HG03457 (cell line): Measurements from ENCODE around the gene GALNT17.

Experiments
- ATAC-seq: cut with Tn5 transposase; IDR thresholded peaks from one replicate; pipeline ENCODE4 v1.9.1; 2021; ENCODE audit warnings: moderate number of reproducible peaks; ENCODE audit not compliant: unreplicated experiment

The GALNT17 gene

DNA sequence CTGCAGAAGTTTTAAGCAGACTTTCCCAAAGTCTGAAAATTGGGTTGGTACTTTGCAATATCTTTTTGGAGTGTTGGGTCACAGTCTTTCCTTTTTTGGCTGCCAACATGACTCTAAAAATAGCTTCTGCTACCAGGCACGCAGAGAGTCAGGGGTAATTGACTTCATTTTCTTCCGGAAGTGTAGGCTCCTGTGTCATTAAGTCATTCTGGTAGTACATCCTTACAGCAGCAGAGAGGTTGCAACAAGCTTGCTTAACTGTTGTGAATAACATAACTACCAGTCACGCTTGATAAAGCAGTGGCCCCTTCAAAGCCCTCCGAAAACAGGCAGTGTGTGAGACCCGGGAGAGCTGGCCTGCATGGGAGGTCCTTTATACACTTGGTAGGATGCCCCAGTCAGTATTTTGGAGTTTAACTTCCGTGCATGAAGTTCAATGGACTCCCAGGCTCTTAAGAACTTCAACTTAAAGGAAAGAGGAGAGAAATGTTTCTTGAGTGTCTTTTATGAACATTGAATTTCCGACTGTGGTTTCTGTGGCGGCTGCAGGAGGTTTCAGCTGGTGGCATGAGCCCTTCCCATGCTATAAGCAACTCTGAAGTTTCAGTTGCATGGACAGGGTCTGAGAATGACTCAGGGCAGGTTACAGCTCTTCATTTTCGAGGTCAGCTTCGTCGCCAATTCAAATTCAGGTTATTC, 310.7 kb downstream of the GALNT17 start:
- no peak for ATAC-seq

DNA sequence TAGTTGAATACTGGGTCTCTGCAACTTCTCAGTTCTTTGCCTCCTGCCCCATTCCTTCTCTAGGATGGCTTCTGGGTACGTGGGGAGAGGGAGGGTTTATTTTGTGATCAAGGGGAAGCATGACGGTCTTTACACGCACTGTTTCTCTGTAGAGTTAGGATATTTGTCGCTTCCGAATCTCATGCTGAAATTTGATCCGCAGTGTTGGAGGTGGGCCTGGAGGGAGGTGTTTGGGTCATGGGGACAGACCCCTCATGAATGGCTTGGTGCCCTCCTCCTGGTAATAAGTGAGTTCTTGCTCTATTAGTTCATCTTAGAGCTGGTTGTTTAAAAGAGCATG, 311.2 kb downstream of the GALNT17 start:
- no peak for ATAC-seq

DNA sequence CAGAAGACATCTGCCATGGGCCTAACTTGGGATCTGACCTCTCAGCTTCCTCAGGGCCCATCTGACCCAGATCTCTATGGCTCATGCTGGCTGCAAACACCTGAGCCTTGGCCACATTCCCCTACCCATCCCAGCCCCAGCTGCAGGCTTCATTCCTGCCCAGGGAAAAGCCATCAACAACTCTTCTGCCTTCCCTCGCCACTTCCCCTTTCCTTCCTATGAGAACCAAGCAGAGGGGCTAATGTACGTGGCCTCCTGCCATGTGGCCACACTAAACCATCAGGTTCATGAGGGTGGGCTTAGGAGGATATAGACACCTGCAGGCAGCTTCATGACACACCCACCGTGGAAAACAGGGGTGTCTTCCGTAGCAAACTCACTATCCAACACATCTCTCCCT, 312.2 kb downstream of the GALNT17 start:
- ATAC-seq = no peak

DNA sequence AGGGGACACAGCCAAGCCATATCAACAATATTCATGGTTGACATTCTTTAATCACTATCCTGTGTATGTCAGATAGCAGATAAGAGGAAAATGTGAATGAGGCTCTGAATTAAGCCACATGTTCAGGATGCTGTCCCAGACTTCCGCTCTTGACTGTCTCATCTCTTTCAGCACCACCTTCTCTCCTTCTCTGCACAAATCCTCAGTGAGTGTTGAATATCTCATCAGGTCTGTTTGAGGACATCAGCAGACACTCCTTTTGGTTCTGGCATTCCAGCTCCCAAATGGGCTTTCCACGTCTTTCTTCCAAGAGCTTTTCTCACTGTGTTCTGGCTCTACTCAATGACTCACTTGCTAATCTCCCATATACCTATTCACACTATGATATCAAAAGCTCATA, 321.7 kb downstream of the GALNT17 start:
- no peak for ATAC-seq

DNA sequence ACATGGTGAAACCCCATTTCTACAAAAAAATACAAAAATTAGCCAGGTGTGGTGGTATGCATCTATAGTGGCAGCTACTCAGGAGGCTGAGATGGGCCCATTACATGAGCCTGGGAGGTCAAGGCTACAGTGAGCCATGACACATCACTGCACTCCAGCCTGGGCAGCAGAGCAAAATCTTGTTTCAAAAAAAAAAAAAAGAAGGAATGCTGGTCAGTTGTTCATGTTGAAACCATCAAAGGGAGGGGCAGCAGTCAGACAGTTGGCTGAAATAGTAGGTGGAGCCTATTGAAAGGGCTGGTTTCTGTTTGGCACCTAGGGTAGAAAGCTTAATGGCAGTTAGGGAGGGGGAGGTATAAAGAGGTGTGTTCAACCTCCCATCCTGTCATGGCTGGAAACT, 323.0 kb downstream of the GALNT17 start:
- no peak for ATAC-seq

DNA sequence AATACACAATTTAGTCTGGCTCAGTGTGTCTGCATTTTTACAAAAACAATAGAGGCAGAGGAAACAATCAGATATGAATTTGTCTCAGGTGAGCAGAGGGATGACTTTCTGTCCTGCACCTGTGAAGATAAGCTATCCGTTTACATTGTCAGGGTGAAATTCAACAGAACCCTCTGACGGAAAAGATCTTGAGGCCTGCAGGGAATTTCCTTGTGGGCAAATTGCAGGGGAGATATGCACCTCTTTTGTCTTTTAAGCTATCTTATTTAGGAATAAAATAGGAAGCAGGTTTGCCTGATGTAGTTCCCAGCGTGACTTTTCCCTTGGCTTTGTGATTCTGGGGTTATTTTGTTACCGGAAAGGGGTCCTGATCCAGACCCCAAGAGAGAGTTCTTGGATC, 325.1 kb downstream of the GALNT17 start:
- no peak for ATAC-seq

DNA sequence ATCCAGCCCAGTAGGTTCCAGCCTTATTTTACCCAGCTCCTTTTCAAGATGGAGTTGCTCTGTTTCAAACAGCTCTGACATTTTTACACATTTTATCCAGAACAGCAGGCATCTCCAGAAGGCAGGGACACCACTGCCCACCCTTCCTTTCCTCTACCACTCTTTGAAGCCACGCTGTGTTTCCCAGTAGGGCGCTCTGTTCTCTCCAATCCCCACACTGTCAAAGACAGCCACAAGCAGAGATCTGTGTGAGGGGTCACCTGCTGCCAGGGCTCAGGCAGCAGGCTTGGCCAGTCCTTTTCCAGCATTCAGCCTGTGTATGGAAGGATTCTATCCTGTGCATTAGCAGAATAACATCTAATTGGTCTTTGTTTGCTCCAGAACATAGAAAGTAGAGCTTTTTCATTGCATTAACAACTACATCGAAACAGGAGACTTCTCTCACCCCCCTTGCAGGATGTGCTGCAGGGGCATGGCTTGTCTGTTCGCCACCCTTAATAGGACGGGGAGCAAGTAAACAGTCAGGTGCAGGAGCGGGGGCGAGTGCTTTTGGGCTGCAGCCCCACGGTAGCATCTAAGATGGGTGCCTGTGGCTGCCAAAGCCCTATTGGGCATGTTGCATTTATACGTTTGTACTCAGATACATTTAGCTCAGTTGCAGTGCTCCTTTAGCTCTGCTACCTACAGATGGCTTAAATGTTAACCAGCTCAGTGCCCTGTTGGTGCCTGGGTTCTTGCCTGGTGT, 326.1 kb downstream of the GALNT17 start:
- ATAC-seq = no peak

DNA sequence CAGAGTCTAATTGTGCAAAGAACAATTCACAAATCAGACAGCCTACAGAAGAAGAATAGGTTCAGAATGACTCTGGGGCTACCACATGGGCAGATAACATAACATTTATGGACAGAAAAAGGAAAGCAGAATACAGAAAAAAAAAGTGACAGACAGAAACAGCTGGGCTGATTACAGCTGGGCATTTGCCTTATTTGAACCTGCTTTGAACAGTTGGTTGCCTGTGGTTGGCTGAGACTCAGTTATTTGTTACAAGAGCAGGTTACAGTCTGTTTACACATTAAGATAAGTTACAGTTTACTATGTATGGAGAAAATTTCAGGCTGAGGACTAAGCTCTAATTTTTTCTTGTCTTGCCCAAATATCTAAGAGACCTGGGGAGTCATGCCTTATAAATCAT, 327.2 kb downstream of the GALNT17 start:
- no peak for ATAC-seq

DNA sequence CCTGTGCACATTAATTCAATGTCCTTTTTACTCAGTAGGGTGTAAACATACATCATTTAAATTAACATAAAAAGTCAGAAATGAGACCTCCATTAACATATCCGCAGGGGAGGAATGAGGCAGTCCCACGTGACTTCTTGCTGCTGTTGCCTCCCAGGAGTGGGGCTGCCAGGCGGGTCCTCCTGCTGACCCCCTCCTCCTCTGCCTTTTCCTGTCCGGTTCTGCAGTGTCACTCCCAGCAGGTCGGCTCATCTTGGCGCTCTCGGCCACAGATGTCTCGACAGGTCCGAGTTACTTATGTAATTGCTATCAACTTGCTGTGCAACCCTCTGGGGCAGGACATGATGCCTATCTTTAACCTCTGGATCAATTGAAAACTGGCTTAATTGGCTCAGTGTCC, 329.6 kb downstream of the GALNT17 start:
- no peak for ATAC-seq

DNA sequence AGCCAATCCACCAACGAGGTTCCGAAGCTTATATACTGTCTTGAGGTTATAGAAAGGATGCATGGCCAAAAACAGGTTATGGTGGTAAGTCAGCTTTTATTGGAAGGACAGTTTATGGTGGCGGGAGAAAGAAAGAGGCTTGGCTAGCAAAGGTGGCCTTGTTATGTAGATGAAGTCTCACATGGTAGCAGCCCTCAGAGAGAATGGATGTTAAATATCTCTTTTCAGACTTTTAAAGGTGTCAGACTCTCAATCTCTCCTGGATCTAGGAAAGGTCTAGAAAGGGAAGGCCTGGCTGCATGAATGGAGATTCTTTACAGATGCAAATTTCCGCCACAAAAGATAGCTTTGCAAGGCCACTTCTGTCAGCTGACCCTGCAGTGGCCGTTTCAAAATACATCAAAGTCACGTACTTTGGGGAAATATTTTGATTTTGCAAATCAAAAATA, 333.8 kb downstream of the GALNT17 start:
- no peak for ATAC-seq

DNA sequence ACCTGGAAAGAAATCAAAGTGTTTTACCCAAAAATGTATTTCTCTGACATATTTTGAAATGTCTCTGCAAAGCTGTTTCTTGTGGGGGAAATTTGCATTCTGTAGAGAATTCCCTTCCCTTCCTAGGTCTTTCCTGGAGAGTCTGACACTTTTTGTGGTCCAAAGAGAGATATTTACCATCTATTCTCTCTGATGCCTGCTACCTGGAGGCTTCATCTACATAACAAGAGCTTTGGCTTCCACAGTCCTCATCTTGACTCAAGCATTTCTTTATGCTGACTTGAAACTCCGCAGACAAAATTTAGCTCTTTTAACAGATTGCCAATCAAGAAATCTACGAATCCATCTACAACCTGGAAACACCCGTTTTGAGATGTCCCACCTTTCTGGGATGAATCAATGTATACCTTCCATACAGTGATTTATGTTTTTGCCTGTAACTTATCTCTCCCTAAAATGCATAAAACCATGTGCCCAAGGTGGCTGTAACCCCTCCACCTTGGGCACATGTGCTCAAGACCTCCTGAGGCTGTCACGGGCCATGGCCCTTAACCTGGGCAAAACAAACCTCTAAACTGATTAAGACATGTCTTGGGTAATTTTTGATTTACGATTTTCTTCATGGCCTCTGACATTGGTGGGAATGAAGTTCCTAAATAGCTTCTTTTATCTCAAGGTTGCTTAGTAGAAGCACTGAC, 334.7 kb downstream of the GALNT17 start:
- ATAC-seq = no peak

DNA sequence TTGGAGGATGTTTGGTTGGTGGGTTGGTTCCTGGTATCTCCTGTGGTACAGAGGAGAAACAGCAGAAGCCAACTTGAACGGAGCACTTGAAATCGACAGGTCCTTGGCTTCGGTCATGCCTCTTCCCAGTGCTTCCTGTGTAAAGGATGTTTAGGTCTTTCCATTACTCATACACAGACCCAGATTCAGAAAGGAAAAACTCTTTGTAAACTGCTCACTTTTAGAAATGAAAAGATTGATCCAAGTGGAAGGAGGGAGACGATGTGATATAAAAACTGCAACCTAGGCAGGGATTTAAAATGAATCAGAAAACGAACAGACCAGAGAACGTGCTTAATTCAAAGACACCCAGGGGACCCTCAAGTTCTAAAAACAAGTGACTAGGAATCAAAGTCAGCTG, 338.4 kb downstream of the GALNT17 start:
- no peak for ATAC-seq

DNA sequence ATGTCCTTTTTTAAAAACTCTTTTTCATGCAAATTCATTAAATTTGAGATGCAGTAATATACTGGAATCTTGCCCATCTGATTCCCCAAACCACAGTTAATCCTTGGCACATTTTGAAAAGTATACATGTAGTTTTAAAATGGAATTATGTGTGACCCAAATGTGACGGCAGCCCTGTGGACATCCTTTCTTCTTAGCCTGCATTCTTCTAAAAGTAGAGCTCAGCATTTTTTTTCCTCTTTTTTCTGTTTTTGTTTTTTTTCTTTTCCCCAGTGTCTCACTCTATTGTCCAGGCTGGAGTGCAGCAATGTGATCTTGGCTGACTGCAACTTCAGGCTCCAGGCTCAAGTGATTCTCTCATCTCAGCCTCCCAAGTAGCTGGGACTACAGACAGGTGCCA, 338.9 kb downstream of the GALNT17 start:
- no peak for ATAC-seq

DNA sequence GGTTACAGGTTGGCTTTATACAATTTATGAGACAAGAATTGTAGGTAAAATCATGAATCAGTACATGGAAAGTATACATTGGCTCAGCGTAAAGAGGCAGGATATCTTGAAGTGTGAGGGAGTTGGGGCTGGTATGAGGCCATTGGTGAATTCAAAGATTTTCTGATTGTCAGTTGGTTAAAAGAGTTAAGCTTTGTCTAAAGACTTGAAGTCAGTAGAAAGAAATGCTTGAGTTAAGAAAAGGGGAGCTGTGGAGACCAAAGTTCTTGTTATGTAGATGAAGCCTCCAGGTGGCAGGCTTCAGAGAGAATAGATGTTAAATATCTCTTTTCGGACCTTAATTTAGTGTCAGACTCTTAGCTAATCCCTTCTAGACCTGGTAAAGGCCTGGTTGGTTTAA, 341.0 kb downstream of the GALNT17 start:
- ATAC-seq = no peak

DNA sequence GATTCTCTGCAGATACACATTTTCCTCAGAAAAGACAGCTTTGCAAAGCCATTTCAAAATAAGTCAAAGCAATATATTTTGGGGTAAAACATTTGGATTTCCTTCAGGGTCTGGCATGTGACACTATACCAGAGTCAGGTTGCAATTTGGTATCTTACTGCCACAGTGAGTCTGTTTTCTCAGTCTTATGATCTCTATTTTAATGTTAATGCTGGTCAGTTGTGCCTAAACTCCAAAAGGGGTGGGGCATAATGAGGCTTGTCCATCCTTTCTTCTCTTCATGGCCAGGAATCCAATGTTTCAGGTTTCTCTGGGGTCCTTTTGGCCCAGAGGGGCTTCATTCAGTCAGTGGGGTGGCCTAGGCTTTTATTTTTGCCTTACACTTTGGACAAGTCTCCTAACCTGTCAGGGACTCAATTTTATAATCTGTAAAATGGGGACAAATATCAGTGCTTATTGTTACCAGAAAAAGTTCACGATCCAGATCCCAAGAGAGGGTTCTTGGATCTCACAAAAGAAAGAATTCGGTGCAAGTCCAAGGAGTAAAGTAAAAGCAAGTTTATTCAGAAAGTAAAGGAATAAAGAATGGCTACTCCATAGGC, 341.5 kb downstream of the GALNT17 start:
- ATAC-seq = no peak

DNA sequence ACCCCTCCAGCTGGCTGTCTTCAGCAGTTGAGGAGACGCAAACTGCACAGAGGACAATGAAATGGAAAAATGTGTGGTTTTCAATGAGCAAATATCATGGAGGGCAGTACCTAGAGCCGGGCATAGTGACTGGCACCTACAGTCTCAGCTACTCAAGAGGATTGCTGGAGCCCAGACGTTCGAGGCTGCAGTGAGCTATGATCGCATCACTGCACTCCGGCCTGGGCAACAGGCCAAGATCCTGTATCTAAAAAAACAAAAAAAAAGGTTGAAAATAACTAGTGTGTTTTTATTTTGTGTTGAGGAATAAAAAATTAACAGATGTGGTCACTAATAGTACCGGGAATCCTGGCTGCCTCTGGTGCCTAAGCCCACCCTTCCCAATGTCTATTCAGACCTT, 345.5 kb downstream of the GALNT17 start:
- ATAC-seq = no peak

DNA sequence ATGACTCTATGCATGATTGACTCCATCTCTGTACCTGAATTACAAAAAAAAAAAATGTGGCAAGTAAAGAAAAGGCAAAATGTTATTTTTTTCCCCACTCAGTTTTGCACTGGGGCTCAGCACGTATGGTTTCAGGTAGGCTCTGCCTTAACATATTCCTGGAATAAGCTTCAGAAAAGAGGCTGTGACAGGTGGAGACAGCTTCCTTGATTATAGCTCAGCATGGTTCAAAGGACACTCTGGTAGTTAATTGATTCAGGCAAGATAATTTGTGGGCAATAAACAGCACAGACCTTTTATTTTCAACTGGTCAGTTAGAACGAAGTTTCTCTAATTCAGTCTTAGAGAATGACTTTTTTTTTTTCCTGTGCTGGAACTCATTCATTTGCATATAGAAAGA, 347.3 kb downstream of the GALNT17 start:
- ATAC-seq = no peak

DNA sequence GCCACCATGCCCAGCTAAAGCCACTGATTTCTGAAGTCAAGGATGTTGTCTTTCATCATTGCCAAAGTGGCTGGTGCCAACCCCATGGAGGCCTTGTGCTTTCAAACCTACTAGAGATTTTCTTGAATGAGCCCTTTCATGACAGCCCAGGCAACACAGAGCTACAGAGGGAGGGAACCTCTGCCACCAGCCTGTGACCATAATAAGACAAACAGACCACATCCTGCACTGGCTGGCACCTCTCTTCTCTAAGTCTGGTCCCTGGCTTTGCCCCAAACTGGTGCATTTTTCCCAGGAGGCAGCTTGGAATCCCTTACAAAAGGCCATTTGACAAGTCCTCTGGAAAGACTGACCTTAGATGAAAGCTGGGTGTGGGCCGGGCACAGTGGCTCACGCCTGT, 348.8 kb downstream of the GALNT17 start:
- no peak for ATAC-seq

DNA sequence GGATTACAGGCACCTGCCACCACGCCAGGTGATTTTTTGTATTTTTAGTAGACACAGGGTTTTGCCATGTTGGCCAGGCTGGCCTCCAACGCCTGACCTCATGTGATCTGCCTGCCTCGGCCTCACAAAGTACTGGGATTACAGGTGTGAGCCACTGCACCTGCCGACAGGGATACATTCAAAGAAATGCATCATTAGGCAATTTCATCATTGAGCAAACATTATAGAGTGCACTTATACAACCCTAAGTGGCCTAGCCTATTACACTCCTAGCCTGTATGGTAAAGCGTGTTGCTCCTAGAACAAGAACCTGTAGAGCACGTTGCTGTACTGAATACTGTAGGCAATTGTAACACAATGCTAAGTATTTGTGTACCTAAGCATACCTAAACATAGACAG, 350.3 kb downstream of the GALNT17 start:
- no peak for ATAC-seq

DNA sequence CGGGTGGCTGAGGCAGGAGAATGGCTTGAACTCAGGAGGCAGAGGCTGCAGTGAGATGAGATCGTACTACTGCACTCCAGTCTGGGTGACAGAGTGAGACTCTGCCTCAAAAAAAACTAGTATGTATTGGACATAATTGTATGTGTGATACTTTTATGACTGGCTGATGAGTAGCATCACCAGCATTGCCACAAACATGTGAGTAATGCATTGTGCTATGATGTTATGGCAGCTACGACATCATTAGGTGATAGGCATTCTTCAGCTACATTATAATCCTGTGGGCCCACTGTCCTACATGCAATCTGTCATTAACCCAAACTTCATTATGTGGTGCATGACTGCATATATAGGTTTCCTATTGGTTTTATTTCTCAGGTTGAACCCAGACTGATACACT, 352.4 kb downstream of the GALNT17 start:
- no peak for ATAC-seq

DNA sequence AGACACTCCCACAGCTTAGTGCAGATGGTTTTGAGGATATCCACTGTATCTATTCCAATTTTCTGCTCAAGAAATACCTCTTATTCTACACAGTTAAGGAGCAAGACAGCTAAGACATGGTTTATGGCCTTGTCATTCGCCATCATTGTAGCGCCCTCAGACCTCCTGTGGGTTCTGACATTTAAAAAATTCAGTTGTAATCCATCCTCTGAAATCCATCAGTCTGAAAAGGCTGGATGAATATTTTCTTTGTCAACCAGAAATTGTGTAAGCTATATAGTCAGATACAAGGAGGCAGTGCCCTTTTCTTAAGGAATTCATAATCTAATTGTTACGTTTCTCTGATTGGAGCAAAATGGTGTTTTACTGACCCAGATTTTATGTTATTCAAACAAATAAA, 353.6 kb downstream of the GALNT17 start:
- ATAC-seq = no peak

DNA sequence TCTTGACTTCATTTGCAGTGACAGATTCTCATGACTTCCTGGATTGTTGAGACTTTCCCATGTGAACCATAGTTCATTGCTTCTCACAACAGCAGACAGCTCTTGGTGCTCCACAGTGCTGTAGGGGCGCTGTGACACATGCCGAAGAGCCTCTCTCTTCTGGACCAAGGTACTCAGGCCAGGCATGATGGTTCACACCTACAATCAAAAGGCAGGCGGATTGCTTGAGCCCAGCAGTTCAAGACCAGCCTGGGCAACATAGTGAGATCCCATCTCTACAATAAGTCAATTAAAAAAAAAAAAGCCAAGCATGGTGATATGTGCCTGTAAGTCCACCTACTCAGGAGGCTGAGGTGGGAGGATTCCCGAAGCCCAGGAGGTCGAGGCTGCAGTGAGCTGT, 354.5 kb downstream of the GALNT17 start:
- no peak for ATAC-seq
